Transverse colon (tissue), 4 donors: ENCODE data around the gene CTTN.

ENCODE experiments used
- EP300 ChIP-seq: sonication (generic); formaldehyde crosslinking; IDR thresholded peaks from one replicate; pipeline ENCODE4 v1.6.1; 2017; ENCODE audit warnings: antibody characterized with exemption, low read depth
- POLR2AphosphoS5 ChIP-seq, 3 donors: sonication (generic); formaldehyde crosslinking; IDR thresholded peaks; one replicate each; pipeline ENCODE4 v1.6.1; 2016; ENCODE audit warnings: antibody characterized with exemption in 3 of 3
- TF ChIP-seq, protein P1 (sequence below), 5 experiments: fragments of 200-600 bp in 3 of 5; fragments of 450-650 bp in 2 of 5; sonication (generic) in 3 of 5; IDR thresholded peaks; 1 replicate in 2 of 5; 2 replicates in 3 of 5; pipeline ENCODE4 v1.5.1; 2016 to 2017; ENCODE audit warnings: antibody characterized with exemption in 5 of 5, inconsistent platforms in 3 of 5, mild to moderate bottlenecking in 2 of 5, moderate library complexity in 1 of 5

GRCh38 chr11:70414341-70415100 is 16.2 kb downstream of the CTTN start:
- TF ChIP-seq EP300 (no peak), POLR2AphosphoS5 (IDR thresholded peaks at IDR 0.05) (no peak)
- TF ChIP-seq, protein P1, sequence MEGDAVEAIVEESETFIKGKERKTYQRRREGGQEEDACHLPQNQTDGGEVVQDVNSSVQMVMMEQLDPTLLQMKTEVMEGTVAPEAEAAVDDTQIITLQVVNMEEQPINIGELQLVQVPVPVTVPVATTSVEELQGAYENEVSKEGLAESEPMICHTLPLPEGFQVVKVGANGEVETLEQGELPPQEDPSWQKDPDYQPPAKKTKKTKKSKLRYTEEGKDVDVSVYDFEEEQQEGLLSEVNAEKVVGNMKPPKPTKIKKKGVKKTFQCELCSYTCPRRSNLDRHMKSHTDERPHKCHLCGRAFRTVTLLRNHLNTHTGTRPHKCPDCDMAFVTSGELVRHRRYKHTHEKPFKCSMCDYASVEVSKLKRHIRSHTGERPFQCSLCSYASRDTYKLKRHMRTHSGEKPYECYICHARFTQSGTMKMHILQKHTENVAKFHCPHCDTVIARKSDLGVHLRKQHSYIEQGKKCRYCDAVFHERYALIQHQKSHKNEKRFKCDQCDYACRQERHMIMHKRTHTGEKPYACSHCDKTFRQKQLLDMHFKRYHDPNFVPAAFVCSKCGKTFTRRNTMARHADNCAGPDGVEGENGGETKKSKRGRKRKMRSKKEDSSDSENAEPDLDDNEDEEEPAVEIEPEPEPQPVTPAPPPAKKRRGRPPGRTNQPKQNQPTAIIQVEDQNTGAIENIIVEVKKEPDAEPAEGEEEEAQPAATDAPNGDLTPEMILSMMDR (IDR thresholded peaks at IDR 0.05): no peak
